GM19035 (cell line): ENCODE data around the gene DNAH1.

Experiments
- ATAC-seq: cut with Tn5 transposase; IDR thresholded peaks from one replicate; pipeline ENCODE4 v1.9.1; 2021; ENCODE audit not compliant: unreplicated experiment

The DNAH1 gene

GRCh38 chr3:52290596-52291507, 25.3 kb upstream of the DNAH1 start:
- no peak for ATAC-seq

- no peak for ATAC-seq
These were observed 24.5 kb upstream of the DNAH1 start for GRCh38 chr3:52291508-52292181.

- no peak for ATAC-seq
These were observed 23.7 kb upstream of the DNAH1 start for GRCh38 chr3:52292247-52293065.

- no peak for ATAC-seq
These were observed 22.4 kb upstream of the DNAH1 start for GRCh38 chr3:52293491-52294319.

- no peak for ATAC-seq
These were observed 21.6 kb upstream of the DNAH1 start for GRCh38 chr3:52294320-52295150.

- ATAC-seq, result no peak
These were observed 20.4 kb upstream of the DNAH1 start for GRCh38 chr3:52295671-52296208.

GRCh38 chr3:52297242-52298148, 18.6 kb upstream of the DNAH1 start:
- no peak for ATAC-seq

GRCh38 chr3:52298149-52299098, 17.7 kb upstream of the DNAH1 start:
- no peak for ATAC-seq

- no peak for ATAC-seq
These were observed 16.8 kb upstream of the DNAH1 start for GRCh38 chr3:52299247-52299878.

GRCh38 chr3:52299879-52300611, 16.1 kb upstream of the DNAH1 start:
- ATAC-seq, result no peak

- no peak for ATAC-seq
These were observed 13.5 kb upstream of the DNAH1 start for GRCh38 chr3:52302426-52303145.

- ATAC-seq, result no peak
These were observed 12.3 kb upstream of the DNAH1 start for GRCh38 chr3:52303811-52304210.

GRCh38 chr3:52305926-52306325, 10.2 kb upstream of the DNAH1 start:
- no peak for ATAC-seq

GRCh38 chr3:52306978-52307377, 9.1 kb upstream of the DNAH1 start:
- ATAC-seq, result no peak

- ATAC-seq, result no peak
These were observed 7.8 kb upstream of the DNAH1 start for GRCh38 chr3:52308308-52308707.
